ENCODE measurements around the gene OR6P1.

- TF ChIP-seq CTCF (conservative IDR thresholded peaks at IDR 0.05) (no peak), ZFX (IDR thresholded peaks at IDR 0.05) (no peak)
These were observed 53.4 kb downstream of the OR6P1 start for GRCh38 chr1:158516966-158517365.

Measured in C4-2B (cell line).